K562 (cell line): ENCODE data around the gene GPAT2.
"Not testable (repeated sequence)": the region's sequence is repeated elsewhere in the genome, so short reads cannot be mapped to it uniquely, and the experiment has no call there.

Source experiments
- CEBPB ChIP-seq: fragments of 450-650 bp; IDR thresholded peaks from 2 replicates; pipeline ENCODE4 v1.6.1; 2016; ENCODE audit warnings: missing genetic modification characterization, missing compliant biosample characterization
- ELF4 ChIP-seq: fragments of 450-650 bp; formaldehyde crosslinking; IDR thresholded peaks from 2 replicates; pipeline ENCODE4 v1.4.0; 2022; ENCODE audit warnings: missing genetic modification characterization
- EP300 ChIP-seq: IDR thresholded peaks from 2 replicates; pipeline ENCODE4 v1.6.1; 2012; ENCODE audit warnings: low read length, improper control_type of control experiment
- EZH2 ChIP-seq: IDR thresholded peaks from 2 replicates; pipeline ENCODE4 v1.6.1; 2012; ENCODE audit warnings: low read depth, mild to moderate bottlenecking, inconsistent platforms, low read length, borderline replicate concordance
- GATA2 ChIP-seq: sonication (generic); formaldehyde crosslinking; IDR thresholded peaks from 2 replicates; pipeline ENCODE4 v1.4.0; 2020; ENCODE audit warnings: mild to moderate bottlenecking, missing genetic modification reagents
- HDAC8 ChIP-seq: fragments of 450-650 bp; IDR thresholded peaks from 2 replicates; pipeline ENCODE4 v1.6.1; 2016; ENCODE audit warnings: mild to moderate bottlenecking, missing genetic modification characterization, moderate library complexity, missing compliant biosample characterization
- HDGF ChIP-seq: fragments of 450-650 bp; IDR thresholded peaks from 2 replicates; pipeline ENCODE4 v1.6.1; 2016
- MTA3 ChIP-seq: fragments of 450-650 bp; formaldehyde crosslinking; IDR thresholded peaks from 2 replicates; pipeline ENCODE4 v1.6.1; 2017; ENCODE audit warnings: mild to moderate bottlenecking, borderline replicate concordance
- NR2C2 ChIP-seq, 2 experiments: fragments of 200-800 bp in 1 of 2; sonication (Bioruptor generic) in 1 of 2; sonication (generic) in 1 of 2; formaldehyde crosslinking in 1 of 2; IDR thresholded peaks; 2 replicates each; pipeline versions ENCODE4 v1.6.1 to v1.8.0; 2016 to 2022; ENCODE audit warnings: mild to moderate bottlenecking in 1 of 2, missing compliant biosample characterization in 1 of 2, missing genetic modification characterization in 1 of 2, missing genetic modification reagents in 1 of 2
- RAD21 ChIP-seq, 2 experiments: fragments of 250-450 bp in 1 of 2; fragments of 450-650 bp in 1 of 2; sonication (Bioruptor Pico) in 1 of 2; formaldehyde crosslinking in 1 of 2; IDR thresholded peaks in 1 of 2; conservative IDR thresholded peaks in 1 of 2; 2 replicates each; pipeline versions ENCODE4 v1.4.0 to v1.8.0; 2020 to 2022; ENCODE audit warnings: mild to moderate bottlenecking in 2 of 2, moderate library complexity in 1 of 2
- TCF15 ChIP-seq: fragments of 250-450 bp; sonication (Bioruptor Pico); IDR thresholded peaks from 2 replicates; pipeline ENCODE4 v1.8.0; 2022; ENCODE audit warnings: moderate library complexity, mild to moderate bottlenecking, inconsistent platforms
- ZNF124 ChIP-seq: sonication (generic); formaldehyde crosslinking; IDR thresholded peaks from 2 replicates; pipeline ENCODE4 v1.8.1; 2022; ENCODE audit warnings: missing genetic modification reagents
- ZSCAN29 ChIP-seq: fragments of 450-650 bp; IDR thresholded peaks from 2 replicates; pipeline ENCODE4 v1.6.1; 2017
- TF ChIP-seq, protein P1 (sequence below), 3 experiments: IDR thresholded peaks in 2 of 3; conservative IDR thresholded peaks in 1 of 3; 2 replicates each; pipeline ENCODE4 v1.5.1; 2011 to 2012; ENCODE audit warnings: low read length in 3 of 3, mild to moderate bottlenecking in 3 of 3, control low read depth in 2 of 3, improper control_type of control experiment in 1 of 3, inconsistent platforms in 1 of 3, low read depth in 1 of 3, mixed read lengths in 1 of 3, moderate library complexity in 1 of 3; ENCODE audit not compliant: insufficient read depth in 2 of 3

DNA sequence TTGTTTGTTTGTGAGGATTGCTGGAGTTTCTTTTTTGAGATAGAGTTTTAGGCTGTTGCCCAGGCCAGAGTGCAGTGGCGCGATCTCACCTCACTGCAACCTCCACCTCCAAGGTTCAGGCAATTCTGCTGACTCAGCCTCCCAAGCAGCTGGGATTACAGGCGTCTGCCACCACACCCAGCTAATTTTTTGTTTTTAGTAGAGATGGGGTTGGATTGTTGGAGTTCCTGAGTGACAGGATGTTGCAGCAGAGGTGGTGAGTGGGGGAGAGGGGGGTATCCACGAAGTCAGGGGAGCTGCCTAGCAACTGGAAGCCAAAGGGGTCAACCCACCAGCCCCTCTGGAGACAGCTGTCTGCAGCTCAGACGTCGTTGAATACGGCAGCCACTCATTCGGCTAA is 35.2 kb upstream of the GPAT2 start:
- TF ChIP-seq GATA2 (CRISPR knock-in tag); HDGF; EZH2; HDAC8; MTA3; TCF15 (CRISPR knock-in tag); ZSCAN29; ELF4 (CRISPR knock-in tag); ZNF124 (CRISPR knock-in tag); RAD21 (CRISPR knock-in tag; conservative IDR thresholded peaks at IDR 0.05 in 1 of 2, IDR thresholded peaks at IDR 0.05 in 1 of 2); CEBPB (tag); NR2C2 (CRISPR knock-in tag; IDR thresholded peaks at IDR 0.05); NR2C2 (tag; IDR thresholded peaks at IDR 0.05); EP300: not testable (repeated sequence)
- TF ChIP-seq, protein P1, sequence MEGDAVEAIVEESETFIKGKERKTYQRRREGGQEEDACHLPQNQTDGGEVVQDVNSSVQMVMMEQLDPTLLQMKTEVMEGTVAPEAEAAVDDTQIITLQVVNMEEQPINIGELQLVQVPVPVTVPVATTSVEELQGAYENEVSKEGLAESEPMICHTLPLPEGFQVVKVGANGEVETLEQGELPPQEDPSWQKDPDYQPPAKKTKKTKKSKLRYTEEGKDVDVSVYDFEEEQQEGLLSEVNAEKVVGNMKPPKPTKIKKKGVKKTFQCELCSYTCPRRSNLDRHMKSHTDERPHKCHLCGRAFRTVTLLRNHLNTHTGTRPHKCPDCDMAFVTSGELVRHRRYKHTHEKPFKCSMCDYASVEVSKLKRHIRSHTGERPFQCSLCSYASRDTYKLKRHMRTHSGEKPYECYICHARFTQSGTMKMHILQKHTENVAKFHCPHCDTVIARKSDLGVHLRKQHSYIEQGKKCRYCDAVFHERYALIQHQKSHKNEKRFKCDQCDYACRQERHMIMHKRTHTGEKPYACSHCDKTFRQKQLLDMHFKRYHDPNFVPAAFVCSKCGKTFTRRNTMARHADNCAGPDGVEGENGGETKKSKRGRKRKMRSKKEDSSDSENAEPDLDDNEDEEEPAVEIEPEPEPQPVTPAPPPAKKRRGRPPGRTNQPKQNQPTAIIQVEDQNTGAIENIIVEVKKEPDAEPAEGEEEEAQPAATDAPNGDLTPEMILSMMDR (IDR thresholded peaks at IDR 0.05 in 2 of 3, conservative IDR thresholded peaks at IDR 0.05 in 1 of 3; ENCODE audit: insufficient read depth in 2 of 3, low read depth in 1 of 3, low read length in 3 of 3), result not testable (repeated sequence)
